Measurements from ENCODE around the gene BUD23.

DNA sequence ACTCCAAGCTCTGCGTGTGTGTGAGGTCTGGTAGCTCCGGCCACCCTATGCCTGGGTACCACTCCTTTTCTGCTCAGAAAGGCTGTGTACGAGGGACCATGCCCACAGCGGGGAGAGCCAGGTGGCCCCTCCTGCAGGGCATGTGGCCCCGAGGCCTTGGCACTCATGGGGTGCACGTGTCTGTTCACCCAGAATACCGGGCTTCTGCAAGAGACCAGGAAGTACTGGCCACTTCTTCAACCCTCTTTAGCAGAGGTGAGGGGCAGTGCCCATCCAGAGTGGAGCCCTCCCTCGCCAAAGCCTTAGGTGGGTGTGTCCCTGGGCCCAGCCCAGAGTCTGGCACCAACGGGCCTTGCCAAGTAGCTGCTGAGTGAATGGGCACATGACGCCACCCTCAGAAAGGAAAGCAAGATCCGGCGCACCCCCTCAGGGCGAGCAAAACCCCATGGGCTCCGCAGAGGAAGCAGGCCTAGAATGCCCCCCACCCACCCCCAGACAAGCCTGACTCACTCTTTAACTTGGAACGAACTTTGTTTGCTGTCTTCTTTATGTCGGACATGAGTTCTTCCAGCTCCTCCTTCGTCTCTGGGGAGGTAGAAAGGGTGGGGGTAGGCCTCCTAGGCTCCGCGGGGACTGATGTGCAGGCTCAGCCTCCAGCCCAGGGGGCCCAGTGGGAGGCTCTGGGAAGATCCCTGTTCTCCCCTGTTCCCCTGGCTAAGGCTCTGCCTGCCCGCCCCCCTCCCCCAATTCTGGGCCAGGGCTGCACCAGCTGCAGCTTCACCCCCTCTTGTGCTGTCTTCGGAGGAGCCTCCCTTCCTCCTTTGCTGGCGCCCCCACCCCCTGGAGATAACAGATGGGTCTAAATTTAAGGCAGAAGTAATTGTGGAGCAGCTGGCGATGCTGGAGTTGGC, 21.5 kb downstream of the BUD23 start:
- TF ChIP-seq, protein P1, sequence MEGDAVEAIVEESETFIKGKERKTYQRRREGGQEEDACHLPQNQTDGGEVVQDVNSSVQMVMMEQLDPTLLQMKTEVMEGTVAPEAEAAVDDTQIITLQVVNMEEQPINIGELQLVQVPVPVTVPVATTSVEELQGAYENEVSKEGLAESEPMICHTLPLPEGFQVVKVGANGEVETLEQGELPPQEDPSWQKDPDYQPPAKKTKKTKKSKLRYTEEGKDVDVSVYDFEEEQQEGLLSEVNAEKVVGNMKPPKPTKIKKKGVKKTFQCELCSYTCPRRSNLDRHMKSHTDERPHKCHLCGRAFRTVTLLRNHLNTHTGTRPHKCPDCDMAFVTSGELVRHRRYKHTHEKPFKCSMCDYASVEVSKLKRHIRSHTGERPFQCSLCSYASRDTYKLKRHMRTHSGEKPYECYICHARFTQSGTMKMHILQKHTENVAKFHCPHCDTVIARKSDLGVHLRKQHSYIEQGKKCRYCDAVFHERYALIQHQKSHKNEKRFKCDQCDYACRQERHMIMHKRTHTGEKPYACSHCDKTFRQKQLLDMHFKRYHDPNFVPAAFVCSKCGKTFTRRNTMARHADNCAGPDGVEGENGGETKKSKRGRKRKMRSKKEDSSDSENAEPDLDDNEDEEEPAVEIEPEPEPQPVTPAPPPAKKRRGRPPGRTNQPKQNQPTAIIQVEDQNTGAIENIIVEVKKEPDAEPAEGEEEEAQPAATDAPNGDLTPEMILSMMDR (IDR thresholded peaks at IDR 0.05) = no peak
- no peak for TF ChIP-seq POLR2A (IDR thresholded peaks at IDR 0.05; ENCODE audit: low read depth)
- no peak for TF ChIP-seq EP300 (IDR thresholded peaks at IDR 0.05)

All from esophagus muscularis mucosa (tissue), 4 donors.